Suppressor macrophage treated with lipopolysaccharide for 1 hour (primary cell): ENCODE results near the gene FARS2.

Experiments
- DNase-seq, 3 donors: peaks; one replicate each; pipeline ENCODE4 v3.0.0-alpha.2; 2020 to 2022

FARS2 gene

DNA sequence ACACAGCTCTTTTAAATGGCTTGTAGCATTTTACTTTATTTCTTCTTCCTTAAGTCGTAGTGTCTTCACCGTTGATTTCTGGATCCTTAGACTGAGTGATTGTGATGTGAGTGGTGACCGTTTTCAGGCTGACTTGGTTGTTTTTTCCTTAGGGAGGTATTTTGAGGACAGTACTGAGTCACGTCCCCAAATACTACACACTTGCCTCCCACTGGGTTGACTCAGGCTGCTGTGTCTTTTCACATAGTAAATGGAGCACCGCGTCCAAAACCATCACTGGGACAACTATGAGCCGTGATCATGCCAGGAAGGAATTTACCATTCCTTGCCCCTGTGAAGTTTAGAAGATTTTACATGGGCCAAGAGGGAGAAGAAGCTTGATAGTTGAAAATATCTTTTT is 174.1 kb downstream of the FARS2 start:
- DNase-seq: no peak

DNA sequence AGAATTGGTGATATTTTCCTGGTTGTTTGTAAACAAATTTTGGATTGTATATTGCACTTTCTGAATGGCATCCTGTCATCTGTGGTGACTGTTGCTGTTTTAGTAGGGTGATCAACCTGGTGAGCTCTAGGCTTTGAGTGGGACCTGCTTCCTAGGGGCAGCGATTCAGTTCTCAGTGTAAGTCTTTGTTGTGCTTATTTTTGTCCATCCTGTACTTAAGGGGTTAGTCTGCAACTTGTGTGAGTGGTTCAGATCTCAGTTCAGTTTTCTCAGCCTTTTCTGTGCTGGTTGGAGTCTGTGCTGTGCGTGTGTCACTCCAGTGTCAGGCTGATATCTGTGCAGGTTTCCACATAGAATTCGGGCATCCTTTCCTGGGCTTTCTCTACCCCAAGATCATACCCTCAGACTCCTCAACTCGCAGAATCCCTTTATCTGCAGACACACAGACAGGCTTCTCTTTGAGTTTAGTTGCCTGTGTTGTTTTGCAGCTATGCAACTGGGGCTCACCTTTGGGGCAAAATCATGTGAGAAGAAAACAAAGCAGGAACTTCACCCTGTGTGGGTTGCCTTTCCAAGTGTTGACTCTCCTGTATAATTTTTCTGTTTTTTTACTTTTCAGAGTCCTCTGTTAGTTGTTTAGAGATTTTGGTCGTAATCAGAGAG is 177.7 kb downstream of the FARS2 start:
- no peak for DNase-seq

DNA sequence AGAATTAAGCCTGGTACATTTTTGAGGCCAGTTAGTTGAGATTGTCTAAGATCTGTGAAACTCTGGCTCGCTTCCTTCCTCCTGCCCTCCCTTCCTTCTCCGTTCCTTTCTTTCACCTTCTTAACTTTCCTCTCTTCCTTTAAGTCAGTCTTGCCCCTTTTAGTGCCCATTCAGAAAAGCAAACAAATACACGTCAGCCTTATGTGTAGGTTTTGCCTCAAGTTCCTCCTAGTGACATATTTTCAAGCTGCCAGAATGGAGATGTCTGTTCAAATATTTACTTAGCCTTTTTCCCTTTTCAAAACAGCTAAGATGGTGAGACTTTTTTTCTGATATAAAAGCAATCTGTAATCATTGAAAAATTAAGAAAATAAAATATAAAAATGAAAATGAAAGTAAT is 178.4 kb downstream of the FARS2 start:
- no peak for DNase-seq

DNA sequence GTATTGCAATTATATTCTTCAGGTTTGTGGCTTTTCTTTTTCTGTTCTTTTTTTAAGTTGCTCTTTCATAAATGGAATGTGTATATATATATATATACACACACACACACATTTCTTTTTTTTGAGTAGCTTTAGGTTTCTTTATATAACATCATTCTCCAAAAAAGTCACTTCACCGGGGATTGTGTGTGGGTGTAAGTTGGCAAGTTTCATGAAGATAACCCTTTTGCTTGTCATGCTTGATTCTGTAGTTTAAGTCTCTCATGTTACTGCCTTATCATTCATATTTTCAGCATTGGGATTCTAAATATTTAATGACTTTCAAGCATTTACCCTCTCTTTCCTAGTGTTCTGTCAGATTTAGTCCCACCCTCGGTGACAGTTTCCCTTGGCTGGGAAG is 181.0 kb downstream of the FARS2 start:
- no peak for DNase-seq

DNA sequence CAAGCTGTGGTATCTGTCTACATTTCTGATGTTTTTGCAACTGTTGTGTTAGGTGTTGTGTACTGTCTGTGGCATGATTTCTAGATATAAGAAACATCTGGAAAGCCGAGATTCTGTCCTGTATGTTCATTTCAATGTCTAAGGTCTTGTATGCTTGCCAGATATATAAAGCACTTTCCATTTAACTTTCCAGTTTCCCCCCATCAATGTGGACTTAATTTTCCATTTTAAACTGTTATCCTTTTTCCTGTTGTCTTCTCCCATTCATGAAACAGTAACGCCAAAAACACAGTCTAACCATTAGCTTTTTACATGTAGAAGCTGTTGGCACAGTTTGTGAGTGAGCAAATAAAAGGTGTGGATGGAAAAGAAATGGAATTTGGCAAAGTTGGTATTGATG is 181.6 kb downstream of the FARS2 start:
- no peak for DNase-seq

DNA sequence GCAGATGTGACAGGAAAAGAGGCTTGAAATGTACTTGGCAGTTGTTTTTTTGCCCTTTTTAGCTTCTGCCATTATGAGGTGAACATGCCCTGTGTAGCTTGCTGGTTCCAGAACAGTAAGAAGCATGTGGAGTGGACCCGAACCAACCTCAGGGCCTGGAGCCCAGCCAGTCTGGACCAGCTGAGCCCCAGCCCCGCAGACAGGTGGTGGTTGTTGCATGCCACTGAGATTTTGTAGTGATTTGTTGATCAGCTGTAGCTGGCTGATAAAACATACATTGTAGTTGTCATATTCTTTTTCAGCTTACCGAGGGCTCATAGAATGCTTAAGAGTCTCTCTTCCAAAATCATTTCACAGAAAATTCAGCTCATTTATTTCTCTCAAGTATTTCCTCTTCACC is 182.2 kb downstream of the FARS2 start:
- DNase-seq: no peak

DNA sequence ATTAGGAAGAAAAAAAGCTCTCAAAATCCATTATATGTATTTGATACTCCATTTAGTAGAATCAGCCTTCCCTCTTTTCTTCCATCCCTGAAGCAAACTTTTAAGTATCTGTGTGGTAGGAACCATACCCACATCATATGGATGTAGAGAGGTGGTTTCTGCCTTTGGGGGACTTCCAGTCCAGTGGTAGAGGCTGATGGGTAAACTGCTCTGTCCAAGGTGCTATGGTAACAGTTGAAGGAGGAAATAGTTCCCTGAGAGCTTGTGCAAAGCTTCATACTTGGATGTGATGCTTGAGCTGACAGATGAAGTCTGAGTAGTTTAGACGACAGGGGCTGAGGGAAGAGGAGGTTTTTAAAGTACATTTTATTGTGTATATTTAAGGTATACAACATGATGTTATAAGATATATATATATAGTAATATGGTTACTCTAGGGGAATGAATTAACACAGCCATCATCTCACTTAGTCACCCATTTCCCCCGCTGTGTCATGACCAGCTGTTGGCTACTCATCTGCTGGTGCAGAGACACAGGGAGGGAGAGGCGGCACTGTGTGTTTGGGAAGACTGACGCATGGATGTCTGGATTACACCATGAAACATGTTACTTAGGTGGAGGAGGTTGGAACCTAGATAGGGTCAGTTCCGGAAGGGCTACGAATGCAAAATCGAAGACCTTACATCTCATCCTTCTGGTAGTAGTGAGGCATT is 185.2 kb downstream of the FARS2 start:
- no peak for DNase-seq

DNA sequence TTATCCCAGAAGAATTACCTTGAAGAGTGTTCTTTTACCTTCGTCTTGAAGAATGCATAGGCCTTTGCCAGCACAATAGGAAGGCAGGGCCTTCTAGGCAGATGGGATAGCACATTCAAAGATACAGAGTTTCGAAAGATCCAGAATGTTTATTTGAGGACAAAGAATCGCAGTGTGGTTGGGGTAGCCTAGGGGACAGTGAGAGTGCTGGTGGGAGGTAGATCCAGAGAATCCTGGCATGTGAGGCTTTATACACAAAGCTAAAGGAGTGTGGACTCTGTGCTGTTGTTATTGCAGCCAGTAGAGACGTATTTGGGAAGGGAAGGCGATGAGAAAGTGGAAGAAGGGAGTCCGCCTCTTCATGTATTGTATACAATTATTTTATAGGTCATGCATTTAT is 186.6 kb downstream of the FARS2 start:
- no peak for DNase-seq

DNA sequence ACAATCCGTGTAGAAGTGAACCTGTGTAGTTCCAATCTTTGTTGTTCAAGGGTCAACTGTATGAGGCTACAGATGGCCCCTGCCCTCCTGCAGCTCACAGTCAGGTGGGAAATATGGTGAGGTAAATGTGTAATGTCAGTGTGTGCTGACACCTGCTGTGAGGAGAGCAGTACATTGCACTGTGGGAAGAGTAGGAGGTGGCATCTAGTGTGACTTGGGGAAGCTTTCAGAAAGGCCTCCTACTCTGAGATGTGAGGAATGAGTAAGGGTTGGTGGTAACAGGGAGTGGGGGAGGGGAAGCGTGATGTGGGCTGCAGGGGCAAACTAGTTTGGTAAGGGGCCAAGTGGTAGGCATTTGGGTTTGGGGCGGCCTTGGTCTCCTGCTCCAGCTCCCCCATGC is 188.8 kb downstream of the FARS2 start:
- no peak for DNase-seq

DNA sequence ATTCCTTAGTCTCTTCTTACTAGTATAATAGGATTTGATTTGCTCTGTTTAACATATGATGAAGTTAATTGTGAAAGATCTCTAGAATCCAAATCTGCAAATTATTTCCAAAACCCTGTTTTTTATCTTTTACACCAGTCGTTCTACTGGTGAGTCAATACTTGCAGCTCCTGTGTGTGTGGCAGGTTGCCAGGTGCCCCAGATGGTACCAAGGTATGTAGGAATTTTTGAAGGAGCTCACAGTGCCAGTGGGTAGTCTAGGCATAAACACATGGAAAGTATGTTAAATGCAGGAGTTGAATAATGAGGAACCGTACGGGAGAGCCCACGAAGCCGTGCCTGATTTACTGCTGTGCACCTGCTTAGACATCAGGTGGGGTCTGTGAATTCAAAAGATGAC is 192.2 kb downstream of the FARS2 start:
- no peak for DNase-seq

DNA sequence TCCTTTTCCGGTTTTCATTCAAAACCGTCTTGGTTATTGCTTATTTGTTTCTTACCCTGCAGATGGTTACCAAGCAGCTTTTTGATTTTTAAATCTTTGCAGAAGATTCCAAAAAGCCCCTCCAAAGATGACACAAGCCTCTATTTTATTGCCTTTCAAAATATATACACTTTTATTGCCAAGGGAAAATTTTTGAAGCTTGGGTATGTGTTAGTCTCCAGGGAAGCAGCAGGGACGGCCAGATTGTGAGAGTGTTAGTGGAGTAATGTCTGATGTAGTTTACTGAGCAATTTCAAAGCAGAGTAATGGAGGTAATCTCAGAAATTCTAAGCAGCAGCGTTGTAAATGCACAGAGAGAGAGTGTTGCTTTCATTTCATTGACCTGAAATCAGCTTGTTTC is 193.8 kb downstream of the FARS2 start:
- no peak for DNase-seq

DNA sequence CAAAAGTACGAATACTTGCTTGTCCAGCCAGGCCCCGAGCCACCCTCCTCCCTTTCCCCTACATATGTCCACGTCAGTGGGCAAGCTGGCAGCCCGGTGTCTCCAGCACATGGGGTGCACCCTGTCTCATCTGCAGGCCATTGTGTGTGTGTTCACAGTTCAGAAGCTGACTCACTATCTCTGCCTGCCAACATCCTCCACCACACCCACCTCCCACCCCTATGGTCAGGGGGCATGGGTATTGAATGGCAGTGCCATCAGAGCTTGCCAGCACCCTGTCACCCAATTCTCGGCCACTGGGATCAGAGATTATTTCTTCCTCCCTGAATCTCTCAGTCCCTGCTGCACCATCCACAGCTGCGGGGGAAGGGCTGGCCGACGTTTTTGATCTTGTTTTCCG is 195.7 kb downstream of the FARS2 start:
- DNase-seq: no peak

DNA sequence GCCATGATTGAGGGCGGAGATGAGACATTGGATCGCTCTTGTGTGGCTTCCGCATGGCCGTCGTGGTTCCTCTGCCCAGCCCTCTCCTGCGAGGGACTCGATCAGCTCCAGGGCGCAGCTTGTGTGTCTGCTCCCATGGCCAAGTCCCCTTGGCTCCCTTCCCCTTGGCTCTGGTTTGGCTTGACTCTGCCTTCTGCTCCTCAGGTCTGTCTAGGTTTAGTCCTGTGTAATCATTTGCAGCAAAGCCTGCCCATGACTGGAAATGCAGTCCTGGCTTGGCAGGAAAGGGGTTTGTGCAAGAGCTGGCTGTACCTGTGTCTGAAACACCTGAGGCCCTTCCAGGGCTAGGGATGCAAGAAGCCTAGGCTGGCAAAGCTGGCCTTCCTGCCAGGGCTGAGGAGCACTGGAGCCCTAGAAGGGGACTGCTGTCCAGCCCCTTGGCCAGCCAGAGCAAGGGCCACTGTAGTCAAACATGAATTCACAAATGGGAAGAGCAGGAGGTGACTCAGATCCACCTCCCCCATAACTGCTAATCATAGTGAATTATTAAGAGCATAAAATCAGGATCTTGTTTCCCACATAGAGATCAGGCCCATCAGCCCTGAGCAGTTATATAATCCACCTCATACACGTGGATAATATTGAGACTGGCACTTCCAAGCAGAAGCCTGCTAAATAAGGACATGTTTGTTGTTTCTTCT is 196.8 kb downstream of the FARS2 start:
- no peak for DNase-seq

DNA sequence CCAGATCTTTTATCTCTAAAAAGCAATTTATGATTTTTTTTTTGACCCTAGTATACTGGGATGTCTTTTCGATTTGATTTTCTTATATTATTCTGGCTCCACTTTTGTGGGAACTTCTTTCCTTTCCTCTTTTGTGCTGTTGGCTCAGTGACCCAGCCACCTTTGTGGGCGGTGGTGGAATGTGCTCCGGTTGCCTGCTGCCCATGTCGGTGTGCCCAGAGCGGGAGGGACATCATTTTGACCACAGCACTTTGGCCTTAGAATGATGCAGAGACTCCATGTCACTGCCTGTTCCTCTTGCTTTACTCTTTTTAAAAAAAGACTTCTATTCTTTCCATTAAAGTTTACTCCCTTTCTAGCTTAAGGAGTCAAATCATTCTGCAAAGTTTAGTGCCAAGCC is 198.0 kb downstream of the FARS2 start:
- DNase-seq: no peak

DNA sequence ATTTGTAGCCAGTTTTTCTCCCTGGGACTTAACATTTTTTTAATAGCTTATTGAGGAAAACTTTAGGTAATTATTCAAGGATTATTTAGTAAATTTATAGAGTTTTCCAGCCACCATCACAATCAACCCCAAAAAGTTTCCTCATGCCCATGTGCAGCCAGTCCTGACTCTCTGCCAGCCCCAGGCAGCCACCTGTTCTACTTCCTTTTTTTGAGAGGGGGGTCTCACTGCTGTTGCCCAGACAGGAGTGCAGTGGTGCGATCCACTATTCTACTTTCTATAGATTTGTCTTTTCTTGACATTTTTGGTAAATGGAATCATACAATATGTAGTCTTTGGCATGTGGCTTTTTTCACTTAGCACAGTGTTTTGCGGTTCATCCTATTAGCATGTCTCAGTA is 200.1 kb downstream of the FARS2 start:
- no peak for DNase-seq

DNA sequence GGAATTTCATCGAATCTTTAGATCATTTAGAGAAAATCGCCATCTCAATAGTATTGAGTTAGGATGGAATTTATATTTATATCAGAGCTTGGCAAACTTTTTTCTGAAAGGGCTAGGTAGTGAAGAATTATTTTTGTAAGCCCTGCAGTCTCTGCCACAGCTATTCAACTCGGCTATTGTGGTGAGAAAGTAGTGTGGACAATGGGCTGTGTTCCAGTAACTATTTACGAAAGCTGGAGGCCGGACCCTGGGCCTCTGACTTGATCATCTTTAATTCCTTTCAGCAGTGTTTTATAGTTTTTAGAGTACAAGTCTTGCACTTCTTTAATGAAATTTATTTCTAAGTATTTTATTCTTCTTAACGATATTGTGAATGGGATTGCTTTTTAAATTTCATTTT is 201.5 kb downstream of the FARS2 start:
- DNase-seq: no peak

DNA sequence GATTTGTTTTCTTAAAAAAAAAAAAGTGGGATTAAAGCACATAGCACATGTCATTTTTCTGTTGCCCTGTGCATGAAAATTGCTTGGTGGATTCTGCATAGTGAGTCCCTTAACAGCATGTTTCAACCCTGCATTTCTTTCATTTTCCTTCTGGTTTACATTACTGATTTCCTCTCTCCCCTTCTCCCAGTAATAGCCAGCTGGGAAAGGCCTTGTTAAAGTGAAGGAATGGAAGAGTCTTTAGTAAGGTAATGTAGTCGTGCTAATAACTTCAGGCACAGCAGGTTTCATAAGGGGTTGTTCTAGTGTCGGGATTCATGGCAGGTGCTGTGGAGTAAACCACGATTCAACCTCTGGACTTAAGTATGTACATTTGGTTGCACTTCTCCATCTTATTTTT is 202.4 kb downstream of the FARS2 start:
- no peak for DNase-seq

DNA sequence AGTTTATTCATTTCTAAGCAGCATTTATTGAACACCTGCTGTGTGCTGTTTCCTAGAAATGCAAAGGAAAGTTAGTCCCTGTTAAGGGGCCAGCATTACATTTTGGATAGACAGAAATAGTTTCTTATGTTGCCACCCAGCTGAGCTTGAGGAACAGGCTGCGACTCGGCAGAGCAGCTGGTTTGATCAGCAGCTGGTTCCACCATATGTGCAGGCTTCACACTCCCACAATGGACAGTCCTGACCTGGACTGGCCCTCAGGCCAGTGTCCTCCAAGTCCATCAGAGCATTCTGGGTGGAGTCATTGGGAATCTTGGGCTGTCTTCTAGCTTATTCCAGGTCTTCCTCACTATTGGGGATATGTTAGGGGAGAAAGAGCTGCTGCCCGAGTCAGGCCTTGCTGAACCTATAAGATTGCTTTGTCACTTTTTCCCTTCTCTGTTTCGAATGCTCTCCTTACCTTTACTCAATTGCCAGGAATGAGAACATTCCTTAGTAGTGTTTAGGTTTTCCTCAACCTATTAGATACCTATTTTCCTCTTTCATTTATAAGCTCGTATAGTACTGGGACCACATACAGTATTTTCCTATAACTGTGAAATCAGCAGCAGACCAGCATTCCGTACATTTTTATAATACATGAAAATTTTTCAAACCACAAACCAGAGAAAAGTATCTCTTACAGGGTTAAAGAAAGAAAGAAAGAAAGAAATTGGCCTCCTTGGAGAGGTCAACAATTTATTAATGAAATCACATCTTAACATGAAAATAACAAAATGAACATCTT is 203.0 kb downstream of the FARS2 start:
- DNase-seq: no peak

DNA sequence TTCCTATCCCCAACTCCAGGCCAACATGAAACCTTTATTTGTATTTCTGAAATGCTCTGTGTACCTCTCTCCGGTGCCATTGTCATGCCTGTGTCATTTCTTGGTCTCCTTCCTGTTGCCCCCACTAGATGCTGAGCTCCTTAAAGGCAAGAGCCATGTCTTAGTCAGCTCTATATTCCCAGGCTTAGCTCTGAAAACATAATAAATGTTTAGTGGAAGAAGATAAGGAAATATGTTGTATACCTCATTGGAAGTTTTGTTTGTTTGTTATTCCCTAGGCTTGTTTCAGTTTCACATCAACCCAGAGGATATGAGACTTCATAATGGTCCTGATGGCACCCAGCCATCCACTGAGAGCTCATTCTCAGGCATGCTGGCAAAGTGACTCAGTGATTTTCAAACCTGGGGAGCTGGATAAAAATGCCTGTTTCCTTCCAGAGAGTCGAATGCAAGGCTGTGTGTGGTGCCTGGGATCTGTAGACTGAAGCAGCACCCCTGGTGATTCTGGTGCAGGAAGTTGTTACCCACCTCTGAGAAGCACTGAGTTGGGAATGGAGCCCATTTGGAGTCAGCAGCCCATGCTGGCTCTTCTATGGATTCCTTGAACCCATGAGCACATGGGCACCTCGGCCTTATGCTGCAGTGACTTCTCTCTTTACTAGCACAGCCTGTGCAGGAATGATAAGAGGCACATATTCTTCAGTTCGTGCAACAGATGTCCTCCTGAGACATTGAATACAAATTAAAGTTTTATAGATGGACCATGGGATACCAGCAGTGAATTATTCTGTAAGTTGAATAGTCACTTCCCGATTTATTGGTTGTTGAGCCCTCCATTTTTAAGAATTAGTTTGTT is 205.2 kb downstream of the FARS2 start:
- no peak for DNase-seq

DNA sequence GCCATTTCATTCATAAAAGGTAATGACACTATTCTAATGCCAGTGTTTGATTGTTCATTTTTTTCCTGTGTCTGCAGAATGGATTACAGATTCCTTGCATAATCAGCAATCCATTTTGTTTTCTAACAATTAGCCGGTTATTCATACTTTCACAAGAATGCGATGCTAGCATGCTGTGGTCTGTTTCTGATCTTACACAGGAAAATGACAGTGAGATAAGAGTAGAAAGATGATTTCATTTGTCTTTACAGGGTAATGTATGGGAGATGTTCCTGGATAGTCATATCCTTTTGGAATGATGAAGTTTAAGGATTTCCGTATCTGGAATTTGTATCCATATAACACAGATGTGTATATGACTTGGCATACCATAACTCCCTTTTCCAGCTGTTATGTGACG is 207.3 kb downstream of the FARS2 start:
- DNase-seq: no peak

DNA sequence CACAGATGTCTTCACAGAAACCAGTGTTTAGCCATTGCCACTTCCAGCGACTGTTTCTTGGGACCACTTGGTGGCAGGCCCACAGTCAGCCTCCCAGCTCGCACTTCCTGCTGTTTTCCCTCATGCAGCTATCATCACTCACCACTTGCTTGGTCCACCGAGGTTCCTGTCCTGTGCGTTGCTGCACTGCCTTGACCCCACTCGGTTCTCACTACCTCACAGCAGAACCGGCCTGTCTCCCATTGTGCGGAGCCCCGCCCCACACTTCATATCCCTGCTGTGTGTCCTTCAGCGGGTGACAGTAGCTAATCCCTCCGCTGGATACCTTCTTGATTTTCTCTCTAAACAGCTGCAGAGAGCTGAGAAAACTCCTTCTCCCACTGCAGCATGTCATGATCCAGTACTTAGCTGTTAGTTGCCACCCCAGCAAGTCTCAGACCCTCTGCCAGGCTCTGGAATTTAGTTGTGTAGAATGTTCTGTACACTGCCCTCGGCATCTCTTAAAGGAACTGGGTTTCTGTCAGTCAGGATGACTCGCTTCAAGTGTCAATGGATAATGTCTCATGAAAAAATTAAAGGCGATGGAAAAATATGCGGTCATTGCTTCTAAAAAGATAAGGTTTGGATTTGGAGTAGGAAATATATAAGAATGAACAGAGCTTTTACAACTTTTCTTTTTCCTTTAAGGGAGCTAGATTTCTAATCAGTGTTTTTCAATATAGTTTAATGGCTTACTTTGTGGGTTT is 208.0 kb downstream of the FARS2 start:
- DNase-seq: no peak

DNA sequence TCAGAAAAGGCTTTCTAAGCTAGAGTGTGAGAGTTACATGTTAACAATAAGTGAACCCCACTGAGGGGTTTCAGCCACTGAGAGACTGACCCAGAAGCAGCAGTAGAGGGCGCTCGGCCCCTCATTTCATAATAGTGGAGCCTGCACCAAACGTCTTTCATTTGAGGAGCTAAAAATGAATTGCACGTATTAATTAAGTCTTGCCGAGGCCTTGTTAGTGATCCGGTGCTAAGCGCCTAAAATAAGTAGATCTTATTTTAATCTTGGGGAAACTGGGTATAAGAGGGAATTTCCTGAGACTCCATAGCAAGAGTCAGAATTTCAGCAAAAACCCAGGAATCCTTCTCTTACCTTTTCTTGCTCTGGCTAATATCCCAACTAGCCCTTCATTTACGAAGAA is 209.7 kb downstream of the FARS2 start:
- DNase-seq: peak; percentile 61 to 73 (median 72)
